Measurements from ENCODE around the gene FRS3.

- no peak for TF ChIP-seq CTCF (conservative IDR thresholded peaks at IDR 0.05; ENCODE audit: low read length)
- no peak for TF ChIP-seq EZH2phosphoT487 (IDR thresholded peaks at IDR 0.05; ENCODE audit: borderline replicate concordance, low read depth, low read length)
Measured at GRCh38 chr6:41748102-41748477, 31.6 kb downstream of the FRS3 start.
